Iris pigment epithelial cell (primary cell): ENCODE results near the gene POLA1.
A peak's percentile ranks its signal among the peaks of the same experiment; 100 is the strongest.

Source experiments
- DNase-seq: peaks from one replicate; pipeline ENCODE4 v3.0.0-alpha.2; 2011; ENCODE audit warnings: low read depth

POLA1 gene

DNA sequence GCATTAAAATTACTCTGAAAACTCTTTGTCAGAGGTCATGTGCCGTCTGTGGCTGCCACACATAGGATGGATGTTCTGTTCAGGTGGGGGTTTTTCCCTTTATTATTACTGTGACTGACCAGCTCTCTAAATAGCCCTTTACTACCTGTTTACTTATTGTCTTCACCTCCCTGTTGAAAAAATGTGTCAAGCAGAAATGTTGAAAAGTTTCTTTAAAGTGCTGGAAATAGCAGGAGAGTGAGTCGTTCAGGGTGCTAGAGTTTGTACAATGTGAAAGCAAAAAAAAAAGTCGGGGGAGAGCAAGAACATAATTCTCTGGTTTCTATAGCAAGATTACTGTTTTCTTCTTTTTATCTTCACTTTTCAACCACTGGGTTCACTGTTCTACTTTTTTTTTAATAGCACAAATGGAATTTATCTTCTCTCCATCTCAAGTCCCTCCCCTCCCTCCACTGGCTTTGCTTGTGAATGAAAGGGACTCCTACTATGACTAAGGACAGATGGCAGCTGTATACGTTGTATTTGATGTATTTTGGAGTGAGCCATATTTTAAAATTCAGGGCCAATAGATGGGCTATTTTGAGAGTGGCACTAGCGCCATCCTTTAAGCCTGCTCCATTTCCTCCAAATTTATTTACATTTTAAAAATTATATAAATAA is 288.7 kb downstream of the POLA1 start:
- peak; percentile 5 for DNase-seq

DNA sequence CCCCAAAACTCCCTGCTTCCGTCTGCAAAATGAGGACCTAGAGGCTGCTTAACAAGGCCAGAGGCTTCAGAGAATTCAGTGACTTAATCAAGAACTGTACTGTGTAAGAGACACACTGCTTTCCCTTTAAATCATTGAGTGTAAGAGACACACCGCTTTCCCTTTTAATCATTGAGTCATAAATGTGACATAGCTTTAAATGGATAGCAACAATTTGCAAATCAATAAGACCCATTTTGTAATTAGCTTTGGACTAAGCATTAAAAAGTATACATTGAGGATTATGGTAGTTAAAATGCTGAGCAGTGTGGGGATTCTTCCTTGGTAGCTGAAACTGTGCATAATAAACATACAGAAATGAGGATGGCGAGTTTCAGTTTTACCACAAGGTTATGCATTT is 290.2 kb downstream of the POLA1 start:
- DNase-seq = no peak

DNA sequence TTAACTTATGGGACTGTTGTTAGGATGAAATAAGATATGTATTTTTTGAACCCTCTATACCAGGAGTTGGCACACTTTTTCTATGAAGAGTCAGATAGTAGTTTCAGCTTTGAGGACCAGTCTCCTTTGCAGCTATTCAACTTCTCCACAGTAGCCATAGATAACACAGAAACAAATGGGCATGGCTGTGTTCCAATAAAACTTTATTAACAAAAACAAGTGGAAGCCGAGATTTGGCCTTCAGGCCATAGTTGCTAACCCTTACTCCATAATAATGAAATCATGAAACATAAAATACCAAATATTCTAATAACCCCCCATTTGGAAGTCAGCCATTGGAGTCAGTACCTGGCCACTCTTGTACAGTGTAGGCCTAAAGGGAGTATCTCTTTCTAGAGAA is 291.4 kb downstream of the POLA1 start:
- no peak for DNase-seq

DNA sequence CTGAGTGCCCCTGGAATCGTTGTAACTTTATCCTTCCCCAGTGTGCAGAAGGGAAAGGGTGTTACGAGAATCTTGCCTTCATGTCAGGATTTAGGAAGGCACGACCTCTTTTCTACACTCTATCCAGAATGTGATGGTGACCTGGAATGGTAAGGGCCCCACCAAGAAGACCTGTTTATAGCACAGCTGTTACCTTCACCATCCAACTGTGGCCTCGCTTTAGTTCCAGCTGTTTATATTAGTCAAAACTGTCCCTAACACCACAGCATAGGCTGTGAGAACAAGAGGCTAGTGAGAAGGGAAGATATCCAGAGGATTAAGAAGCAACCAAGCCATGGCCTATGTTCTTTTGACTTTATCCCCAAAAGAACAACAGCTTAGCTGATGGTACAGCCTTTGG is 294.0 kb downstream of the POLA1 start:
- no peak for DNase-seq

DNA sequence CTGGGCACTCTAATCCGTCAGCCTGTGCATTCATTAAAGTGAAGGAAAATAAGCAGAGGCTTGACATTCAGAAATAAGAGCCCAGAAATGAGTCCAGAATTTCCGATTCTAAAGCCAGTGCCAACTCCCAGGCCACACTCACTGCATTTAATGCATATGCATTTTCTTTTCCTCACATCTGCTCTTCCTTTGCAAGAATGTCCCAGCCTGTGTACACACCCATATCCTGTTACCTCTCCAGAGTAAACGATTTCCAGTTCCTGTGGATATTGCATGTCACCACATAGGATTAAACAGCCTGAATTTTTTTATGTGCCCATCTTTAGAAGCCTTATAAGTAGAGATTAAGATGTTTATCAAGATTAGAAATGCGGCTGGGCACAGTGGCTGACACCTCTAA is 294.6 kb downstream of the POLA1 start:
- no peak for DNase-seq

DNA sequence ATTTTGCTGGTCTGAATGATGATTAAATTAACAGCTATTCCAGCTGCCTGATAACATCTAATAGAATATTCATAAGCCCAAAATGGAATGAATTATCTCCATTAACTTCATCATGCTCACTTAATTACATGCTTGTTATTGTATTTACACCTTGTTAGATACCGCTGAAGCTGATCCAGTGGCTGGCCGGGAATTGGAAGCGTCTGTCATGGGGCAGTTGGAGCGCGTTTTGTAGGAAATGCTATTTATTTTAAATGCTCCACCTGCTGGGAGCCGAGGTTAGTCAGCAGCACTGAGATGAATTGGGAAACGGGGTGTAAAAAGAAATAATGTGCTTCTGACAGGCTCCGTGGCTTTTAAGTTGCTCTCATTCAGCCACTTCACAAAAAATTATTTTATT is 296.8 kb downstream of the POLA1 start:
- DNase-seq = peak; percentile 9

DNA sequence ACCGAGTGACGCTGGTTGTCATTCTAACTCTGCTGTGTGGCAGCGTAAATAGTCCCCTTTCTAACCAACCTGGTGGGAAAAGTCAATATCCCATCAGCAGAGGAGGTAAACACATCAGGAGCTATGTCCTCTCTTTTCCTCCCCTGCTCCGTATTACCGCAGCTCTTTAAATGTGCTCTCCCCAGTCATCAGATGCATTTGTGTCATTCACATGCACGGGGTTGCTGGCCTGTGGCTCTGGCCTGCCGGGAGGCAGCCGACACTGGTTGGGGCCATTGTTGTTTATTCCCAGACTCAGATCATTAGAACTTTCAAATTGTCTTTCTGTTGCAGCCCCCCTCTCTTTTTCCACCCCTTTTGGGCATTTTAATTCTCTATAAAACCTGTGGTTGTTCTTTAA is 300.2 kb downstream of the POLA1 start:
- no peak for DNase-seq

DNA sequence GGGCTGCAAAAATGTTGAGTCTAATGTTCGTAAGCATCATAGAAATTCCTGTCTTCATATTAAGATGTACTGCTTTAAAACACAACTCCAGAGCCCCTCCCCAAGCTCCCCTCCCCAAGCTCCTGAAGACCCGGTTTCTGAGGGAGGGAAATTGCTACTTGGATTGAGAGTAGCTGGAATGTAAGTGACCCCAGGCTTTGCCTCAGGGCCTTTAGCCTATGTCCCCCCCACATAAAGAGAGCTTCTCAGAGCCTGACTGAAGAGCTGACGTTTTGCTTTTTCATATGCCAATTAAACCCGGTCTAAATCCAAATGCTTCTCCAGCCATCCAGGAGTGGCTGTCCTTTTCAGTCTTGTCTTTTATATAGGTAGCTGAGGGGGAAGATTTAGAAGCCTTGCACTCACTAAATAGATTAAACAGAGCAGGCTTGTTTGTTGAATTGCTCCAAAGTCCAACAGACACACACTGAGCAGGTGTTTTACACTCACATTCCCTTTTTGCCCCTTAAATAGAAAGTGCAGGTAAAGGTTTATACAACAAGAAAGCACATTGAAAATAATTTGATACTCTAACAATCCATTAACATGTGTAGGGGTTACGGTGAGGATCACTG is 302.5 kb downstream of the POLA1 start:
- no peak for DNase-seq

DNA sequence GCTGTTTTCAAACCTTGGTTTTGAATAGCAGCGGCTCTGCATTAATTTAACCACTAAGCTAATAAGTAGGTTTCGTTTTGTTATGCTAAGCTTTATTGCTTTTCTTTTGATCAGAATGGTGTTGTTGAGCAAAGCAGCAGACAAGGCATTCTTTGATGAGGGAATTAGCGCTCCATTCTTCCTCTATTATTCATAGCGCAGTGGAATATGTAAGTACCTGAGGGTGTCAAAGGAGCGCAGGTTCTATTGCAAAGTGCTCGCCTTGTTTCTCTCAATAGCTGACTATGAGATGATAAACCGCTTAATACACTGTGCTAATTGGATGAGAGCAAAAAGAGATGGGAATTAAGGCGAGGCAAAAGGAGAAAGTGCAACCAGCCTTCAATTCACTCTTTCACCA is 305.8 kb downstream of the POLA1 start:
- no peak for DNase-seq

DNA sequence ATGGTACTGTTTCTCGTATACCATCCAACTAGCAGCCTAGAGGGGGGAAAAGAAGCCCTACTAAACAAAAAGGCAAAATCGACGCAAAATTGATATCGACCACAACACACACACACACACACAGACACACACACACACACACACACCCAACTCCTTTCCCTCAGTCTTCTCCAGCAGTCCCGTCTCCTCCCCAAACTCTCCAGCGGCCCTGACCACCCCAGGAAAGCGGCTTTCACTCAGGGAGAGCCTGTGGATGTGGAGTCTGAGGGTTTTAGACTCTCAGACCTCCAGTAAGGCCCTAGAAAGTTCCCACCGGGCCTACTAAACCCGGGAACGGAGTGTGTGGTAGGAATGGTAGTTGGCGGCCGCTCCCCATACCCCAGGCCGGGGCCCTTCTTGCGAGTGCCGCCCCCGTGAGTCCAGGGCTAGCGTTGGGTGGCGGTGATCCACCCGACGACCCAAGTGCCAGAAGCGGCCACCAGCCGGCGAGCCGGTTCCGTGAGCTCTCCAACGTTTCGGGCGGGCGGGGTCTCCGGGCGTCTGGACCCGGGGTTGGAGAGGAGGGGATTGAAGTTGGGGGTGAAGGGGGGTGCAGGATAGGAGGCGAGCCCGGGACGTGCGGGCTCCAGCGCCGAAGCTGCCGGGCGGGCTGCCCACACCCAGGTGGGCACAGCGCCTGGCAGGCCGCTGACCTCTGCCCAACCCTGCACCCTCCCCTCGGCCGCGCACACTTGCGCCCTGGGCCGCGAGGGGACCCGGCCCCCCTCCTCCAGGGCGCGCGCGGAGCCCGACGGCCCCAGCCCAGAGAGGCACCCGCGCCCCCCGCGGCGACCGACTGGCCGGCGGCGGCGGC is 308.3 kb downstream of the POLA1 start:
- DNase-seq = no peak

DNA sequence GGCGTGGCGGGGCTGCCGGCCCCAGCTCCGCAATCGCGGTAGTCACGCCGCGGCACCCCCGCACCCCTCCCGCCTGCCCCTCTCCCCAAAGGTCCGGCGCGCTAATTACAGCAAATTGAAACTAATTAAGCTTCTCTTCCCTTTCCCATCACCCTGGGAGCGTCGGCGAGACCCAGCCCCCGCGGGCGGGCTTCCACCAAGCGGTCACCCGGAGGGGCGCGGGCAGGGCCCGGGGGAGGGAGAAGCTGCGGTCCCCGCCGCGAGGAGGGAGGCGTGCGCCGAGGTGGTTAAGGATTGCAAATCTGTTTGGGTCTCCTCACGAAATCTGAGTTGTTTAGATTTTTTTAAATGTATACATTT is 308.9 kb downstream of the POLA1 start:
- DNase-seq = no peak

DNA sequence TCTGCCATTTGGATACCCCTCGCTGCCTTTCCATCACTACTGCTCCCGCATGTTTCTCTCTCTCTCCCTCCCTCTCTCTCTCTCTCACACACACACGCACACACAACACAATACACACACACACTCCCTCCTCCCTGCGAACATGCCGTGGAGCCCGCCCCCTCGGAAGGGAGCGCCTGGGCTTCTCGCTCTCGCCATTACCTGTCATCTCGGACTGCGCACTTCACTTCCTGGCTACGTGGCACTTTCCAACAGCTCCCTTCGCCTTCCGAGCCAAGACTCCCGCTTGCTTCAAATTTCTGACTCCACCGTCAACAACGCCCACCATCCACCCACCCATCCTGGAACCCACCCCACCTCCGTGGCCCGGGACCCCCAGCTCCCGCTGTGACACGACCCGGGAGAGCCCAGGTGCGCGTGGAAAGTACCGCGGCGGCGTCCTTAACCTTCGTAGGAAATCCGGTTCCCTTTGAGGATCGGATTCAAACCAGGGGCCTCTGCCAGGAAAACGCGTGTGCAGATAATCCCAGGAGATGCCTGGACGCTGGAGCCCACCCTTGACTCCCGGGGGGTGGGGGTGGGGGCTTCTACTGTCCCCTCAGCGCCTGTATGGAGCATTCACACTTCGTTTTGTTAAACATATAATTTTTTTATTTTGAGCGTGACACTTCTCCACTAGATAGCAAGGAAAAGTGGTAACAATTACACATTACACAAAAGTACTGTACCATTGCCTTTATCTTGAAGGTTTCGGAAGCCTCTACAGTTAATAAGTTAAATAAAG is 309.5 kb downstream of the POLA1 start:
- peak; percentile 10 for DNase-seq

DNA sequence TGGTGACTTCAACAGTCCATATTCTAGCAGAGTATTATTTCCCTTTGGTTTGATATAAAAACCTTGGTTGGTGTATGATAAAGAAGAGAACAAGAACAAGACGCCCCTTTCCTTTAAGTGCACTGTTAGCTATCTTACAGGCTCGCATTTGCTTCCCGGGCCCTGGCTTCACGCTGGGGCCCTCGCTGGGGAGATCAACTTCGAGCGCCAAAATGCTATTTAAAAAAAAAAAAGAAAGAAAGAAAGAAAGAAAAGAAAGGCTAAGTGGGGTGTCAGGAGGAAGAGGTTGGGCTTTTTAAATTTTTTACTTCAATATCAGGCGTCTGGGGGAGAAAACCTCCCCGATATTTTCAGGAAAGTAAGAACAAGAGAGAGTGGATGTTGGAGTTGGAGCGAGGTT is 310.3 kb downstream of the POLA1 start:
- DNase-seq = no peak

DNA sequence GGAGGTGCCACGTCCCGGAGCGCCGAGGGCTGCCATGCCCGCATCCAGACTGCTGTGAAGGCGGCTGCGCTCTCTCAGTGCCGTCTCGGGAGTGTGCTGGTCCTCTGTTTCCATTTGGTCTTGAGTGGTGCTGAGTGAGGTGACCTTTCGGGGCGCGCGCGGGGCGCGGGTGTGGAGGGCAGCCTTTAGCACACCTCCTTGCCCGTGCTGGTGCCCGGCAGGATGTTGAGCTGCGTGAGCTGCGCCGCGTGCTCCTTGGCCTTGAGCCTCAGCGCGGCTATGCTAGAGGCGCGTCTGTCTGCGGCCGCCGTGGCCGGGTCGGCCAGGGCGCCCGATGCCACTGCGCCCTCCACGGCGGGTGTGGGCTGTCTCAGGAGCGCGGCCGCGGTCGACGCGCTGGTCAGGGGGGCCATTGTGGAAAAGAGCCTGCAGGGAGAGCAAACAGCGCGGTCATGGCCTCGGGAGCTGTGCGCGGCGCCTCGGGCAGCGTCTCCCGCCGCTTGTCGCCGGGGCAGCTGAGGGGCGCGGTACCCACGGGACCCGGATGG is 310.8 kb downstream of the POLA1 start:
- DNase-seq = no peak

DNA sequence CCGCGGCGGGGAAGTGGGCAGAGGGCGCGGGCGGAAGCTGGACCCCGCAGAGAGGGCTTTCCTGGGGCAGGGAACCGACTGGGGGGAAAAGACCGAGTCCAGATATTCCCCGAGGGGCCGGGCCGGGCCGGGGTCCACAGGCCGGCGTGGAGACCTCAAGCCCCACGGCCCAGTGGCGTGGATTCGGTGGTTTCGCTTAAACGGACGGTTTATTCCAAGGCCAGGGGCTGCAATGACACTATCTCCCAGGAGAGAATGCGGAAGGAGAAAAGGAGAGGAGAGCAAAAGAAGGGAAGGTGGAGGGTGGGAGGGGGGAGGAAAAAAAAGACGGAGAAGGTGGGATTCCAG is 311.3 kb downstream of the POLA1 start:
- DNase-seq = no peak

DNA sequence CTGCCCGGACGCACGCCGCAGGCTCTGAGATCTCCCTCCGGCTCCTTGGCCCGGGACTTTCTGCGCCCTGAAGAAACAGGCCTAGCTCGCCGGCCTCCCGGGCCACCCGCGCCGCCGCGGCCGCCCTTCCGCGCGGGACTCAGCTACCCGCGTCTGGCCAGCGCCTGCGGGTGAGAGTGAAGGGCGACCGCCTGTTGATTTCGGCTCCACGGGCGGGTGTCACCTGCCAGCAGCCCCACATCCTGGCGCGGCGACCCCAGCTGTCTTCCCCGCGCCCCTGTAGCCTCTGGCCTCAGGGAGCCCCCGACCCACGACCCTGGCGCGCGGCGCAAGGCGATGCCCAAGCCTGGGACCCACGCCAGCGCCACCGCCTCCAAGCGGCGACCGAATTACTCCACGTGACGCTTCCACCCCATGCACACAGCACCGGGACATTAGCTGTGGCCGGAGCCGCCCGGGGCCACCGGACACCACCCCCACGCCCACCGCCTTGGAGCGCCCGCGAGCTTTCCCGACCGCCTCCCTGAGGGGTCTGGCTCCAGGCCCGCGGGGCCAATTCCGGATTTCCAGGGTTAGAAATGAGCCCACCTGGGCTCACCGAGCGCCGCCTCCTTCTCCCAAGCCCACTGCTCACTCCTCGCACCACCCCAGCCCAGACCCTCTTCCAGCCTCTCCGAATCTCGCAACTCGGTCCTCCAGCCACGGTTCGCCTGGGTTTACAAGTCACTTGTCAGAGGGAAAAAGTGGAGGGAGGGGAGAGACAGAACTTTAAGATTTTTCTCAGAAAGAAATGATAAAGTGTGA is 311.9 kb downstream of the POLA1 start:
- no peak for DNase-seq

DNA sequence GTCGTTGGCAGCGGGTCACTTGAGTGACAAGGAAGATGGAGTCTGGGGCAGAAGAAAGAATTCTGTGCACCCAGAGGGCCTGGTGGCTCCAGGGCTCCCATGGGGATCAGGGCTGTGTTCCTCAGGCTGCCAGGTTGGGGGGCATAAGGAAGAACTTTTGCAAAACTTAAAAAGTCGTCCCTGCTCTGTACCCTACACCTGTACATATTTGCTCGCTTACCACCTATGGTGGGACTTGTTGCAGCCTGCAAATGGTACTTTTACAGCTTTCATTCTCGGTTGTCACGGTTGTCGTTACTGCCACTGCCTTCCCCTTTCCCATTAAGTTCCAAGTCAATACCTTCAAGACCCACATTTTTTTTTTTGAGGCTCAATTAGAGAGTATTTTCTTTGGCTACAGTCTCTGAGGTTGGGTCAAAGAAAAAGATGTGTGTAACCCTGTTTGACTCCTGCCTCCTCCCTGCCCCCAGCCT is 312.9 kb downstream of the POLA1 start:
- no peak for DNase-seq

DNA sequence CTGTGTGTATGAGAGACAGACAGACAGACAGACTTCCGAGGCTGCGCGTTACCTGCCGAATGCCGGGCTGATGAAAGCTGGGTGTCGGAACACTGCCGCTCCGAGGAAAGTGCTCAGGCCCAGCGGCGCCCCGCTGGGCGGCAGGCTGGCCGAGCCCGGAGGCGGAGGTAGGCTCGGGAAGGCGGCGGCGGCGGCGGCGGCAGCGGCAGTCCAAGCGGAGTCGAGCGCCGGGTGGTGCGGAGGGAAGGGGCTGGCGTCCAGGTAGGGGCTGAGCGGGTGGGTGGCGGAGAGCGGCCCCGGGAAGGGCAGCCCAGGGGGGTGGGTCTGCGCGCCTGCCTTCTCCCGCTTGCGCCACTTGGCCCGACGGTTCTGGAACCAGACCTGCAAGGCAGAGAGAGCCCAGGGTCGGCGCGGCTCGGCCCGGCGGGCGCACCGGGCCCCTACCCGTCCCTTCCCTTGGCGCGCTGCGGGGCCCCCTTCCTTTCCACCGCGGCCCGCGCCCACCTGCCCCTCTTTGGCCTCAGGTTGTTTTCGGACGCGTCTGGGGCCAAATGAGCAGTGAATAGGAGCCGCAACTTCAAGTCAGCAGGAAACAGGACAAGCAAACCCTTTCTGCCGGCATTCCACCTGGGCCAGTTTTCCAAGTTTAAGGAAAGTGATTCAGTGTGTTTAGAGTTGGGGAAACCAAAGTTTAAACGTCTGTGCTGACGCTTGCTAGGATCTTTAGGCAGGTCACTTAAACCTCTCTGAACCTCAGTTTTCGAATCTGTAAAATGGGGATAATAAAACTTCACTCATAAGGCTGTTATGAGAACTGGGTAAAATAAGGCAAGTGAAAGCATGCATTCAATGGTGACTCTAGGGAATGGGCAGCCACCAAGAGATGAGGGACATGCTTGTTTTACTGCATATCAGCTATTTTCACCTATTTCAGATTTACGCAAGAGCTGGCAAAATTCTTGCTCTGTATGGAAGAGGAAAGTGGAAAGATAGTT is 313.6 kb downstream of the POLA1 start:
- no peak for DNase-seq

DNA sequence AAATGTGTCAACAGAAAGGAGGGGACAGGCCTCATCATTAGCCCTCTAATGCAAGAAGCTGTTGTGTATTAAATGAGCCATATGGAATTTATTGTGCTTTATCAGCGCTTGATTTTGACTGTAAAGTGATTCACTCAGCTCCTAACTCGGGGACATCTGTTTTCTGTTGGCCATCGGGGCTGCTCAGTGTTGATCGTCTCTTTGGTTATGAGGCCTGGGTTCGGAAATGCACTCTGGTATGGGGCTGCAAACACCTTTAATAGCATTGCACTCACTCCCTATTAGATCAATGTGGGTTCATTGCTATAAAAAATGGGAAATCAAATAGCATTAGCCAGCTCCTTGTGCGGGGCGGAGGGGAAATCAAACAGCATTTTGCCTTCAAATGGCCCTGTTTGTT is 315.7 kb downstream of the POLA1 start:
- DNase-seq = no peak
